H1 (cell line): Measurements from ENCODE around the gene KCNIP3. TPM values are rescaled to one million over a fixed set of nuclear protein-coding genes. Genes with fewer than 3 reads are reported as not detected.

ENCODE experiments used
- CTCF ChIA-PET: fragments of 300-600 bp; sonication (Branson Sonifier 250); formaldehyde crosslinking; loops from one replicate; lab custom pipeline; 2021; ENCODE audit not compliant: partially characterized antibody; lab: Charles Lee
- POLR2A ChIA-PET: fragments of 300-600 bp; sonication (Branson Sonifier 250); formaldehyde crosslinking; loops from one replicate; lab custom pipeline; 2021; ENCODE audit warnings: inconsistent platforms; ENCODE audit not compliant: partially characterized antibody; lab: Charles Lee
- DNase-seq, 2 experiments: peaks; one replicate each; pipeline versions ENCODE4 v3.0.0 to v3.0.0-alpha.2; 2010 to 2022; ENCODE audit warnings: low spot score in 2 of 2, low read depth in 1 of 2, mixed read lengths in 1 of 2
- FAIRE-seq: peaks from 2 replicates; lab custom pipeline; 2011; peaks lifted over from hg19 to GRCh38; lab: Jason Lieb, UNC
- H2AFZ ChIP-seq: 2 replicates; pipeline ENCODE4 v1.8.1; 2012; ENCODE audit warnings: low read length, inconsistent platforms
- H2AK5ac ChIP-seq: 2 replicates; pipeline ENCODE4 v1.6.1; 2013; ENCODE audit warnings: low read depth, low read length
- H2BK120ac ChIP-seq: replicated peaks from 2 replicates; pipeline ENCODE3; 2013; ENCODE audit warnings: low read depth, low read length, inconsistent platforms
- H2BK12ac ChIP-seq: 2 replicates; pipeline ENCODE4 v1.6.1; 2013; ENCODE audit warnings: low read depth, low read length
- H2BK15ac ChIP-seq: 2 replicates; pipeline ENCODE4 v1.6.1; 2013; ENCODE audit warnings: low read length
- H2BK20ac ChIP-seq: 2 replicates; pipeline ENCODE4 v1.6.1; 2013; ENCODE audit warnings: low read length
- H2BK5ac ChIP-seq: 2 replicates; pipeline ENCODE4 v1.6.1; 2013; ENCODE audit warnings: low read depth, low read length
- H3K14ac ChIP-seq: 2 replicates; pipeline ENCODE4 v1.6.1; 2013; ENCODE audit warnings: inconsistent platforms; ENCODE audit not compliant: insufficient read length
- H3K18ac ChIP-seq: 2 replicates; pipeline ENCODE4 v1.6.1; 2013; ENCODE audit warnings: low read length; ENCODE audit errors: extremely low read depth
- H3K23ac ChIP-seq: 2 replicates; pipeline ENCODE4 v1.6.1; 2013; ENCODE audit warnings: inconsistent platforms; ENCODE audit not compliant: insufficient read length
- H3K23me2 ChIP-seq: 2 replicates; pipeline ENCODE4 v1.6.1; 2013; ENCODE audit warnings: low read depth, low read length
- H3K27ac ChIP-seq: 2 replicates; pipeline ENCODE4 v1.6.1; 2011; ENCODE audit warnings: low read depth, low read length, inconsistent platforms
- H3K27me3 ChIP-seq, 4 experiments: replicated peaks in 1 of 4; 1 replicate in 1 of 4; 2 replicates in 3 of 4; pipeline versions ENCODE4 v1.6.1 to v1.8.1; 2011 to 2013; ENCODE audit warnings: low read length in 3 of 4, mild to moderate bottlenecking in 3 of 4, inconsistent platforms in 2 of 4, mixed read lengths in 2 of 4, moderate library complexity in 1 of 4; ENCODE audit not compliant: control insufficient read depth in 3 of 4, insufficient read depth in 3 of 4; ENCODE audit errors: extremely low read depth in 1 of 4
- H3K36me3 ChIP-seq, 4 experiments: 2 replicates each; pipeline versions ENCODE4 v1.6.1 to v1.8.1; 2011 to 2013; ENCODE audit warnings: mild to moderate bottlenecking in 4 of 4, low read length in 3 of 4, moderate library complexity in 2 of 4, control low read depth in 1 of 4, inconsistent platforms in 1 of 4; ENCODE audit not compliant: insufficient read depth in 4 of 4, control insufficient read depth in 2 of 4
- H3K4ac ChIP-seq: replicated peaks from 2 replicates; pipeline ENCODE3; 2013; ENCODE audit warnings: low read length, low read depth, mixed read lengths, inconsistent platforms; ENCODE audit not compliant: insufficient read length
- H3K4me1 ChIP-seq, 4 experiments: replicated peaks in 1 of 4; 1 replicate in 1 of 4; 2 replicates in 3 of 4; pipeline versions ENCODE4 v1.6.1 to v1.8.1; 2011 to 2013; ENCODE audit warnings: low read length in 3 of 4, inconsistent platforms in 2 of 4, mixed read lengths in 1 of 4; ENCODE audit not compliant: insufficient read depth in 4 of 4, control insufficient read depth in 3 of 4
- H3K4me2 ChIP-seq, 2 experiments: 2 replicates each; pipeline versions ENCODE4 v1.6.1 to v1.8.1; 2011 to 2013; ENCODE audit warnings: low read depth in 2 of 2, low read length in 2 of 2, control low read depth in 1 of 2, inconsistent platforms in 1 of 2, mild to moderate bottlenecking in 1 of 2; ENCODE audit not compliant: insufficient read depth in 1 of 2
- H3K4me3 ChIP-seq, 4 experiments: fragments of 200-600, 300-600 bp in 1 of 4; sonication (generic), shearing (Covaris generic), sonication (Bioruptor Twin) in 1 of 4; 2 replicates each; pipeline versions ENCODE4 v1.5.1 to v1.8.1; 2011 to 2016; ENCODE audit warnings: low read length in 4 of 4, low read depth in 3 of 4, control low read depth in 2 of 4, inconsistent platforms in 2 of 4, mild to moderate bottlenecking in 2 of 4, mixed read lengths in 1 of 4, moderate library complexity in 1 of 4; ENCODE audit not compliant: insufficient read depth in 2 of 4; ENCODE audit errors: extremely low read depth in 1 of 4
- H3K56ac ChIP-seq: replicated peaks from 2 replicates; pipeline ENCODE3; 2013; ENCODE audit warnings: low read depth, mild to moderate bottlenecking, mixed read lengths, low read length, inconsistent platforms; ENCODE audit not compliant: insufficient read length
- H3K79me1 ChIP-seq: 2 replicates; pipeline ENCODE4 v1.6.1; 2013; ENCODE audit warnings: low read depth, low read length, control low read depth
- H3K79me2 ChIP-seq, 2 experiments: 2 replicates each; pipeline versions ENCODE4 v1.6.1 to v1.8.1; 2012 to 2013; ENCODE audit warnings: low read length in 2 of 2, mild to moderate bottlenecking in 2 of 2, inconsistent platforms in 1 of 2; ENCODE audit not compliant: insufficient read depth in 2 of 2, control insufficient read depth in 1 of 2
- H3K9ac ChIP-seq, 4 experiments: replicated peaks in 1 of 4; 1 replicate in 1 of 4; 2 replicates in 3 of 4; pipeline versions ENCODE4 v1.6.1 to v1.8.1; 2011 to 2013; ENCODE audit warnings: low read depth in 3 of 4, low read length in 3 of 4, control low read depth in 2 of 4, mild to moderate bottlenecking in 2 of 4, moderate library complexity in 2 of 4, inconsistent platforms in 1 of 4; ENCODE audit errors: extremely low read depth in 1 of 4
- H3K9me3 ChIP-seq, 2 experiments: 2 replicates each; pipeline versions ENCODE4 v1.6.1 to v1.8.1; 2012 to 2013; ENCODE audit warnings: mild to moderate bottlenecking in 2 of 2, moderate library complexity in 2 of 2, control low read depth in 1 of 2, inconsistent platforms in 1 of 2, low read depth in 1 of 2, low read length in 1 of 2, mixed read lengths in 1 of 2; ENCODE audit not compliant: insufficient read depth in 2 of 2
- H4K20me1 ChIP-seq, 2 experiments: replicated peaks in 1 of 2; 2 replicates each; pipeline versions ENCODE3 to v1.8.1; 2011 to 2013; ENCODE audit warnings: inconsistent platforms in 2 of 2, low read length in 2 of 2, mild to moderate bottlenecking in 1 of 2; ENCODE audit not compliant: insufficient read depth in 2 of 2, control insufficient read depth in 1 of 2
- H4K5ac ChIP-seq: 2 replicates; pipeline ENCODE4 v1.6.1; 2013; ENCODE audit warnings: low read length, low read depth, mixed read lengths, inconsistent platforms; ENCODE audit not compliant: insufficient read length
- H4K8ac ChIP-seq: 2 replicates; pipeline ENCODE4 v1.8.0; 2013; ENCODE audit warnings: mild to moderate bottlenecking, moderate library complexity, low read length, inconsistent platforms; ENCODE audit not compliant: insufficient read depth; ENCODE audit errors: extremely low read depth
- H4K91ac ChIP-seq: replicated peaks from 2 replicates; pipeline ENCODE3; 2013; ENCODE audit warnings: low read length, mixed read lengths, inconsistent platforms; ENCODE audit not compliant: insufficient read length
- BCL11A ChIP-seq, 2 experiments: IDR thresholded peaks; one replicate each; pipeline ENCODE4 v1.6.1; 2011; ENCODE audit warnings: low read depth in 2 of 2, low read length in 2 of 2, mild to moderate bottlenecking in 2 of 2
- FOSL1 ChIP-seq: IDR thresholded peaks from 2 replicates; pipeline ENCODE4 v1.6.1; 2011; ENCODE audit warnings: mild to moderate bottlenecking, low read depth, low read length, moderate library complexity; ENCODE audit not compliant: insufficient read depth
- HDAC2 ChIP-seq, 2 experiments: fragments of 300-600 bp in 1 of 2; sonication (generic) in 1 of 2; IDR thresholded peaks; 2 replicates each; pipeline ENCODE4 v1.6.1; 2011 to 2012; ENCODE audit warnings: low read depth in 2 of 2, low read length in 2 of 2, mild to moderate bottlenecking in 2 of 2, moderate library complexity in 2 of 2, borderline replicate concordance in 1 of 2, inconsistent platforms in 1 of 2
- RBBP5 ChIP-seq: IDR thresholded peaks from 2 replicates; pipeline ENCODE4 v1.7.1; 2012; ENCODE audit warnings: low read depth, mild to moderate bottlenecking, inconsistent platforms, low read length, moderate library complexity, borderline replicate concordance
- SUZ12 ChIP-seq: fragments of 200-600 bp; sonication (generic); IDR thresholded peaks from 2 replicates; pipeline ENCODE4 v1.6.1; 2012; ENCODE audit warnings: mild to moderate bottlenecking, inconsistent platforms, low read length, moderate library complexity, mixed read lengths
- TAF1 ChIP-seq: IDR thresholded peaks from 2 replicates; pipeline ENCODE4 v1.6.1; 2011; ENCODE audit warnings: mild to moderate bottlenecking, low read depth, low read length
- USF2 ChIP-seq: IDR thresholded peaks from 2 replicates; pipeline ENCODE4 v1.6.1; 2011; ENCODE audit warnings: low read length, improper control_type of control experiment
- WGBS, 2 experiments: shearing (Covaris generic) in 1 of 2; methylation state at CpG; one replicate each; pipeline versions ENCODE4 v1.1.6 to v1.1.7; 2013 to 2015; ENCODE audit warnings: low lambda C conversion rate in 2 of 2, mixed read lengths in 2 of 2, inconsistent platforms in 1 of 2, low coverage in 1 of 2, missing lambda C conversion rate in 1 of 2; ENCODE audit not compliant: insufficient replicate concordance in 2 of 2, insufficient coverage in 1 of 2, insufficient read length in 1 of 2; ENCODE audit errors: extremely low coverage in 1 of 2, missing lambda C conversion rate in 1 of 2; 5-methylcytosine and 5-hydroxymethylcytosine counted together
- polyA plus RNA-seq, 7 experiments: library from polyadenylated mRNA; depleted of rRNA in 3 of 7; stranded (reverse) in 5 of 7; unstranded in 2 of 7; fragments of >200 nt in 5 of 7; fragments of 200-250 nt in 2 of 7; gene quantifications; 1 replicate in 5 of 7; 2 replicates in 1 of 7; 4 replicates in 1 of 7; pipeline versions ENCODE4 v1.2.1 to v1.2.3, GENCODE V29; 2011 to 2013; ENCODE audit warnings: missing spikeins in 2 of 7, mixed read lengths in 2 of 7
- total RNA-seq: library from RNA; stranded (reverse); fragmentation: NEBNext Ultra II Directional; extraction: Animal tissue kit (Norgen Biotek cat#: 25700); gene quantifications from 2 replicates; pipeline ENCODE4 v1.2.1, GENCODE V29; 2021

KCNIP3 gene
- total and polyA plus RNA-seq, 2 of the 8 experiments (the other 6 are each of a cell fraction or from before 2014, with no cell fraction given) = 0.33 to 1.9 TPM

- POLR2A ChIA-PET = no interaction called here
- H3K36me3 ChIP-seq = no peaks in the 10 kb centered on the region
- H4K8ac ChIP-seq = no peak overlapping the region
- no peak overlapping the region for H4K5ac ChIP-seq
- DNase-seq (no peak), FAIRE-seq (no peak)
- no peak overlapping the region for H2AK5ac ChIP-seq
- no peaks in the 10 kb centered on the region for H3K79me1 ChIP-seq
- H4K91ac ChIP-seq = no peak overlapping the region
- H3K18ac ChIP-seq = no peak overlapping the region
- H3K14ac ChIP-seq = no peak overlapping the region
- no peak overlapping the region for H3K23ac ChIP-seq
- 88% methylated on average over 4 of the region's 4 CpGs; no CpG with 5 or more reads in 1 of the 2 experiments for WGBS, 2 experiments
- no peak overlapping the region for H2BK20ac ChIP-seq
- no peak overlapping the region for H2BK15ac ChIP-seq
- H2AFZ ChIP-seq = no peak overlapping the region
- no peak overlapping the region for H2BK120ac ChIP-seq
- H2BK12ac ChIP-seq = no peak overlapping the region
- CTCF ChIA-PET = no interaction called here
- no peak overlapping the region for H3K9ac ChIP-seq
- H3K79me2 ChIP-seq = no peaks in the 10 kb centered on the region
- no peaks in the 10 kb centered on the region for H4K20me1 ChIP-seq
- H2BK5ac ChIP-seq = no peak overlapping the region
- no peaks in the 10 kb centered on the region; a peak in 1 of 7 replicates for H3K4me1 ChIP-seq
- H3K4me3 ChIP-seq = no peak overlapping the region
- H3K27me3 ChIP-seq = no peaks in the 10 kb centered on the region
- TF ChIP-seq TAF1 (no peak), RBBP5 (no peak), FOSL1 (no peak), SUZ12 (no peak), HDAC2 (IDR thresholded peaks at IDR 0.05; ENCODE audit: borderline replicate concordance in 1 of 2, low read depth in 2 of 2, low read length in 2 of 2) (no peak), USF2 (no peak), BCL11A (IDR thresholded peaks at IDR 0.05; ENCODE audit: low read depth in 2 of 2, low read length in 2 of 2) (no peak)
- TF ChIP-seq, all 59 proteins: peak for 0
- no peak overlapping the region for H3K4me2 ChIP-seq
- no peak overlapping the region for H3K27ac ChIP-seq
- no peaks in the 10 kb centered on the region; the same call in 1 of the 2 replicates for H3K23me2 ChIP-seq
- H3K9me3 ChIP-seq = peaks cover 63 to 96% of the 10 kb centered on the region in 2 experiments
- H3K56ac ChIP-seq = no peak overlapping the region
- no peak overlapping the region for H3K4ac ChIP-seq
These were observed 13.5 kb downstream of the KCNIP3 start for GRCh38 chr2:95310651-95311050.
